Activated CD4-positive, alpha-beta T cell treated with anti-CD3 and anti-CD28 coated beads for 36 hours (primary cell): ENCODE data around the gene PRKG1. TPM values are rescaled to one million over a fixed set of nuclear protein-coding genes. Genes with fewer than 3 reads are reported as not detected.

Experiments used
- ATAC-seq: fragments of 200-7000 bp; cut with Tn5 transposase; one replicate; pipeline ENCODE4 v1.10.0; 2021; ENCODE audit warnings: mild to moderate bottlenecking, moderate library complexity
- CTCF ChIA-PET: fragments of 350-600 bp; sonication (Branson Sonifier 250); formaldehyde crosslinking; loops from one replicate; lab custom pipeline; 2021; ENCODE audit warnings: antibody characterized with exemption; lab: Charles Lee
- POLR2A ChIA-PET: fragments of 350-600 bp; sonication (Branson Sonifier 250); formaldehyde crosslinking; loops from one replicate; lab custom pipeline; 2021; ENCODE audit warnings: antibody characterized with exemption, inconsistent platforms; lab: Charles Lee
- DNase-seq: peaks from one replicate; pipeline ENCODE4 v3.0.0-alpha.2; 2020
- H3K27ac Mint-ChIP-seq: one replicate; pipeline ENCODE4 v1.8.0; 2021; ENCODE audit warnings: mixed read lengths
- H3K27me3 Mint-ChIP-seq: one replicate; pipeline ENCODE4 v1.8.0; 2021; ENCODE audit warnings: mixed read lengths
- H3K36me3 Mint-ChIP-seq: one replicate; pipeline ENCODE4 v1.8.0; 2021; ENCODE audit warnings: low read depth, mixed read lengths
- H3K4me1 Mint-ChIP-seq: one replicate; pipeline ENCODE4 v1.8.0; 2021; ENCODE audit warnings: mixed read lengths
- H3K4me3 Mint-ChIP-seq: one replicate; pipeline ENCODE4 v1.8.0; 2021; ENCODE audit warnings: mild to moderate bottlenecking, moderate library complexity, mixed read lengths
- H3K9me3 Mint-ChIP-seq: one replicate; pipeline ENCODE4 v1.8.0; 2021; ENCODE audit warnings: low read depth, mixed read lengths
- intact Hi-C, 2 experiments: fragments of 100-400 bp; cut with DNase I in 1 of 2; cut with micrococcal nuclease in 1 of 2; formaldehyde crosslinking; loops; one replicate each; pipeline versions ENCODE4 v1.14.2 to v1.15.1; 2022 to 2024; cut with DNase I, micrococcal nuclease
- total RNA-seq, 2 experiments: library from RNA; stranded (reverse); gene quantifications; one replicate each; pipeline ENCODE4 v1.2.3, GENCODE V29; 2021

PRKG1 gene
- total RNA-seq, 2 experiments from 2014 or later = not detected

DNA sequence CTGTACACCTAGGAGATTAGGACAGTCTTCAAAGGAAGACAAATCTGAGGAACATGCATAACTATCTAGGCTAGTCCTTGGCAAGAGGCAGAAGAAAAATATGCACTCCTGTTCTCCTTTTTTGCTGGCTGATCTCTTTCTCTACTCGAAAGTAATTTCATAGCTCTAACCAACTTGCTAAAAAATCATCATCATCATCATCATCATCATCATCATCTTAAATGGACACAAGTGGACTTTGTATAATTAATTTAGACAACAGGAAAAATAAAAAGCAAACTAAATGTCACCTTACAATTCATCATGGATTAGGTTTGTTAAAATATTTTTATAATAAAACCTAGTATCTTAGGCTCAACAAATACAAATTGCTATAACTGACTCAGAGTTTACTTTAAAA, 1192.6 kb downstream of the PRKG1 start:
- ATAC-seq (no peak), DNase-seq (no peak)
- H3K27me3 Mint-ChIP-seq = no peaks in the 10 kb centered on the region
- ChIA-PET CTCF (no interaction called here), POLR2A (no interaction called here)
- no peak overlapping the region for H3K4me3 Mint-ChIP-seq
- intact Hi-C loops = no loop called here
- no peak overlapping the region for H3K27ac Mint-ChIP-seq
- no peaks in the 10 kb centered on the region for H3K9me3 Mint-ChIP-seq
- H3K4me1 Mint-ChIP-seq = no peaks in the 10 kb centered on the region
- H3K36me3 Mint-ChIP-seq = no peaks in the 10 kb centered on the region

DNA sequence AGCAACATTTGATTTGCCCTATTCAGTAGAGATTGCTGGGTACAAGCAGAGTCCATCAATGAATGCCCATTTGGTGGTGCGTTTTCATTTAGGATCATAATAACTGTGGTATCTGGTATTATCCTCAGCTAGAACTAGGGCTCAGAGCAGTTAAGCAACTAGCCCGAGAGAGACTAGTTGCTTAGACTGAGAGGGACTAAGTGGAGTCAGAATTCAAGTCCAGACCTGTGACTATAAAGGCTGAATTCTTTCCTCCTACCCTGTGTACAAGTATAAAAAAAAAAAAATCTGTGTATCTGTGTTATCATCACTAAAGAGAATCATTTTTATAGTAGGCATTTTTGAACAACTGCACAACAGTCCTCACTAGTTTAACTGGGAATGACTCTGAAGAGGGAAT, 1194.5 kb downstream of the PRKG1 start:
- ChIA-PET CTCF (no interaction called here), POLR2A (no interaction called here)
- Mint-ChIP-seq H3K27me3 (no peaks in the 10 kb centered on the region), H3K4me1 (no peaks in the 10 kb centered on the region), H3K27ac (no peak overlapping the region), H3K36me3 (no peaks in the 10 kb centered on the region), H3K9me3 (no peaks in the 10 kb centered on the region), H3K4me3 (no peak overlapping the region)
- ATAC-seq (no peak), DNase-seq (no peak)
- intact Hi-C loops = no loop called here

DNA sequence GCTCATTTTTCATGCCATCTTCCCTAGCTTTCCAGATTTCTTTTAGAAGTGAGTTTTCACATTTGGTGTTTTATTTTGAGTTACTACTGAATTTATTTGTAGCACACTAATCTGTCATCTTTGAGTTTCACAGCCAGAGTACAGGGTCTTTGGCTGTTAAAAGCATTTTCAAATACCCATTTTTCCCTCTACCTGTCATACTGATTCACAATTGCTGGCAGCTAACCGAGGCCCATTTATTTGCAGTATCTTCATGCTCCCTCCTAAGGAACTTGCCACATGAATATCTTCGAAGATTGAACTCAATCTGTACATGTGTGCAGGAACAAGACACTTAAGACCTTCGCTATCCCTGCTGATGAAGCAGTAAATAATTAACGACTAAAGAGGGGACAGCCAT, 1194.9 kb downstream of the PRKG1 start:
- ATAC-seq (no peak), DNase-seq (no peak)
- H3K27me3 Mint-ChIP-seq = no peaks in the 10 kb centered on the region
- no peak overlapping the region for H3K4me3 Mint-ChIP-seq
- no peaks in the 10 kb centered on the region for H3K9me3 Mint-ChIP-seq
- H3K36me3 Mint-ChIP-seq = no peaks in the 10 kb centered on the region
- POLR2A ChIA-PET = no interaction called here
- CTCF ChIA-PET = no interaction called here
- intact Hi-C loops = no loop called here
- H3K4me1 Mint-ChIP-seq = no peaks in the 10 kb centered on the region
- H3K27ac Mint-ChIP-seq = no peak overlapping the region

DNA sequence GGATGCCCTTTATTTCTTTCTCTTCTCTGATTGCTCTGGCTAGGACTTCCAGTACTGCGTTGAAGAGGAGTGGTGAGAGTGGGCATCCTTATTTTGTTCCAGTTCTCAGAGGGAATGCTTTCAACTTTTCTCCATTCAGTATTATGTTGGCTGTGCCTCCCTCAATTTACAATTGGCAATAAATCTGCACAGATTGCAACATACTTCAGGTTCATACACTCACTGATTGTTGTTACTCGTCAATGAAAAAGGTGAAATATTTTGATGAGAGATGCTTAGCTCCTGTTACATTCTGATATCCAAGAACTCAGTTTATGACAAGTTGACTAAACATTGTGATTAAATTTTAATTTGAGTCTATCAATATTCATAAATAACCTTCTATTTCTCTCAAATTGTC, 1201.9 kb downstream of the PRKG1 start:
- DNase-seq (no peak), ATAC-seq (no peak)
- Mint-ChIP-seq H3K4me3 (no peak overlapping the region), H3K9me3 (peaks cover 8% of the 10 kb centered on the region), H3K27me3 (no peaks in the 10 kb centered on the region), H3K27ac (no peak overlapping the region), H3K4me1 (no peaks in the 10 kb centered on the region), H3K36me3 (no peaks in the 10 kb centered on the region)
- ChIA-PET CTCF (no interaction called here), POLR2A (no interaction called here)
- intact Hi-C loops = no loop called here

- H3K4me1 Mint-ChIP-seq = no peaks in the 10 kb centered on the region
- peaks cover 8% of the 10 kb centered on the region for H3K9me3 Mint-ChIP-seq
- H3K27ac Mint-ChIP-seq = no peak overlapping the region
- DNase-seq (no peak), ATAC-seq (no peak)
- ChIA-PET CTCF (interaction anchor here (0.6 kb wide), 1 partner anchor 30 kb away, joined by 3 read pairs; no protein-coding TSS in a partner anchor), POLR2A (no interaction called here)
- no peak overlapping the region for H3K4me3 Mint-ChIP-seq
- intact Hi-C loops = no loop called here
- H3K27me3 Mint-ChIP-seq = no peaks in the 10 kb centered on the region
- H3K36me3 Mint-ChIP-seq = no peaks in the 10 kb centered on the region
Measured at GRCh38 chr10:52276986-52277385, 1202.7 kb downstream of the PRKG1 start.

DNA sequence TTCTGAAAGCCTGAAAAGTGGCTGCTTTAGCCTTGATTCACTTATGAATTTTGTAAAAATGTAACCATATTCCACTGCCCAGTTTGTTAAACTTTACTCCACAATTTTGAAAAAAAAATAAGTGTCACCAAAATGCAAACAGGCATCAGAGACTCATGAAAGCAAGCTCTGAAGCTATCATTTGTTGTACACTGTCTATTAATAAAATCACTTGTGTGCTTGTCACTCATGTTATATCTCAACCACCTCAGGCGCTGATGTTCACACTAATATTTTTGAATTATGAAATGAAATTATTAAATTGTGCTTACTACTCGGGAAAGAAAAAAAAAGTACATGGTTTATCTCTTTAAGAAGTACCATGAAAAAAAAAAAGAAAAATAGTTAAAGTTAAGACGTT, 1205.3 kb downstream of the PRKG1 start:
- no peaks in the 10 kb centered on the region for H3K36me3 Mint-ChIP-seq
- ChIA-PET POLR2A (no interaction called here), CTCF (interaction anchor here (0.6 kb wide), 1 partner anchor 209 kb away, joined by 3 read pairs; no protein-coding TSS in a partner anchor)
- H3K27ac Mint-ChIP-seq = no peak overlapping the region
- H3K9me3 Mint-ChIP-seq = peaks cover 7% of the 10 kb centered on the region
- no peak for DNase-seq
- intact Hi-C loops = no loop called here
- no peak for ATAC-seq
- H3K4me1 Mint-ChIP-seq = no peaks in the 10 kb centered on the region
- H3K4me3 Mint-ChIP-seq = no peak overlapping the region
- no peaks in the 10 kb centered on the region for H3K27me3 Mint-ChIP-seq

DNA sequence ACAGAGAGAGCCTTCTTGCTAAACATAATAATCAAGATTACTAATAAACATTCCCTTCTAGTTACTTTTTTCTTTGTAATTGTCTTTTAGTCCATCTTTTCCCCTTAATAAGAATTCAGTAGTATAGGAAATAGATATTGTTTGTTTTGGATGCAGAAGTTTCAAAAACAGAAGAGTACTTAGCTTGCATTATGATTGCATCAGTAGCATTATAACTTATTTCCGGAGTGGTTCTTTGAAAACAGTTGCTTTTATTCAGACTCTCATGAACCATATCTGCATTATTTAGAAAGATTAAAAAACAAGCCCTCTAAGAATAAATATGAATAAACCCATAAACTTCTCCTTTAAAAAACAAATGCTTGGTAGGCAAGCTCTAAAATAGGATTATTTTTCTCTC, 1205.8 kb downstream of the PRKG1 start:
- no peak overlapping the region for H3K27ac Mint-ChIP-seq
- CTCF ChIA-PET = interaction anchor here (0.6 kb wide), 1 partner anchor 209 kb away, joined by 3 read pairs; no protein-coding TSS in a partner anchor
- DNase-seq = no peak

GRCh38 chr10:52283174-52283573, 1208.9 kb downstream of the PRKG1 start:
- Mint-ChIP-seq H3K4me3 (no peak overlapping the region), H3K4me1 (no peaks in the 10 kb centered on the region), H3K9me3 (no peaks in the 10 kb centered on the region), H3K27ac (no peak overlapping the region), H3K36me3 (no peaks in the 10 kb centered on the region), H3K27me3 (no peaks in the 10 kb centered on the region)
- CTCF ChIA-PET = no interaction called here
- POLR2A ChIA-PET = no interaction called here
- DNase-seq = no peak
- no peak for ATAC-seq
- intact Hi-C loops = no loop called here

More for the DNA sequence above, 1205.8 kb downstream of the PRKG1 start:
- no peaks in the 10 kb centered on the region for H3K36me3 Mint-ChIP-seq
- no peak overlapping the region for H3K4me3 Mint-ChIP-seq
- H3K4me1 Mint-ChIP-seq = no peaks in the 10 kb centered on the region
- ATAC-seq = no peak
- no peaks in the 10 kb centered on the region for H3K27me3 Mint-ChIP-seq
- POLR2A ChIA-PET = no interaction called here
- intact Hi-C loops = no loop called here
- peaks cover 4% of the 10 kb centered on the region for H3K9me3 Mint-ChIP-seq

DNA sequence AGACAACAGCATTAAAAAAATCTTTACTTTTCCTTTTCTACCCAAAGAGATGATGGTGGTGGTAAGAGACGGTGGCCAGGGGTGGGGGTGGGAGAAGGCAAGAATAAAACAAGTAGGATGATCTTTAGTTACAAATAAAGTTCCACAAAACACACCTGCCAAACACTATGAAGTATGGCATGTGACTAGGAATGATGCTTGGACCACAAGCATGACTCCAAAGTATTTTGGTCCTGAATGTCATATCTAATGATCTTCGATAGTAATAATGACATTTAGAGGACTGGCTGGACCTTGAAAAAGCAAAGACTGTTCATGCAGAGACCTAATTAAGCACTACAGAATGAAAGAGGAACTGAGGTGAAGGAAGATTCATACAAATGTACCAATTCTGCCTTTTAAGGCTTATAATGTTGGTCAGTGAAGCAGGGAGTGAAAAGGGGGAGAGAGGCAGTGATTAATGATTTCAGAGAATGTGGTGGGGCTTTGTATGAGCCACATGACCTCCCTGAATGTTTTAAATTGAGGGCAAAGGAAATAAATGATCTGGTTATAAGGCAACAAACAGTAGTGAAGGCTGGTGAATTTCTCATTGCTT, 1210.2 kb downstream of the PRKG1 start:
- Mint-ChIP-seq H3K27me3 (no peaks in the 10 kb centered on the region), H3K36me3 (no peaks in the 10 kb centered on the region), H3K4me1 (no peaks in the 10 kb centered on the region), H3K4me3 (no peak overlapping the region), H3K9me3 (no peaks in the 10 kb centered on the region), H3K27ac (no peak overlapping the region)
- ATAC-seq (no peak), DNase-seq (no peak)
- ChIA-PET CTCF (no interaction called here), POLR2A (no interaction called here)
- intact Hi-C loops = no loop called here

GRCh38 chr10:52287866-52288265, 1213.6 kb downstream of the PRKG1 start:
- ATAC-seq (no peak), DNase-seq (no peak)
- Mint-ChIP-seq H3K27ac (no peak overlapping the region), H3K9me3 (no peaks in the 10 kb centered on the region), H3K27me3 (no peaks in the 10 kb centered on the region), H3K4me1 (no peaks in the 10 kb centered on the region), H3K36me3 (no peaks in the 10 kb centered on the region), H3K4me3 (no peak overlapping the region)
- POLR2A ChIA-PET = no interaction called here
- CTCF ChIA-PET = no interaction called here
- intact Hi-C loops = no loop called here

- Mint-ChIP-seq H3K27me3 (no peaks in the 10 kb centered on the region), H3K4me3 (no peak overlapping the region), H3K9me3 (peaks cover 4% of the 10 kb centered on the region), H3K4me1 (no peaks in the 10 kb centered on the region), H3K27ac (no peak overlapping the region), H3K36me3 (no peaks in the 10 kb centered on the region)
- DNase-seq (no peak), ATAC-seq (no peak)
- intact Hi-C loops = no loop called here
- CTCF ChIA-PET = interaction anchor here (1.0 kb wide), 1 partner anchor 9 kb away, joined by 4 read pairs; no protein-coding TSS in a partner anchor
- POLR2A ChIA-PET = no interaction called here
Measured at GRCh38 chr10:52297747-52298146, 1223.5 kb downstream of the PRKG1 start.

DNA sequence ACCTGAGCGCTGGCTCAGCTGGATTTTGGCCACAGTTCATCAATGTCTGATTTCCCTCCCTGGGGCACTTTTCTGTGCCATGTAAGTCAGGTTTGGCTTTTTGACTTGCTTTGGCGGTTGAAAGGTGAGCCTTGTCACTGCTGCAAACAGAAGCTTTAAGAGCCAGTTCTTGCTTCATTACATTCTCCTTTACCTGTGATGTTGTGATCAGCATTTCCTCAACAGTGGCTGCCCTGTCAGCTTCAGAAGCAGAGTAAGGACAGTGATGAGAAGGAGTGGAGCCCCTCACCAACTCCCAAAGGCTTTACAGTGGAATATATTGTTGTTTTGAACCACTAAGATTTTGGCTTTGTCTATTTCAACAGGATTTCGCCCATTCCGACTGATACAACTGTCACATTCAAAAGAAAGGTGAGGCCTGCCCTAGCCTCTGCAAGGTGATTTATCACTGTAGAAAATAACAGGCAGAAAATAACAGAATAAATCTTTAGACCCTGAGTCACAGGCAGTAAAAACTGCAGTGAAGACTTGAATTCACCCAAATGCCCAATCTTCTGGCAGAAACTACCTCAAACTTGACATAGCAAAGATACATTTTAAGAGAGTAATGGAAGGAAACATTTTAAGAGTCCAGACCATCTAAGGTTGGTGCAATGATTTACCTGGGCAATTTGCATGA, 1226.5 kb downstream of the PRKG1 start:
- no peak overlapping the region for H3K27ac Mint-ChIP-seq
- H3K9me3 Mint-ChIP-seq = peaks cover 4% of the 10 kb centered on the region
- no peak overlapping the region for H3K4me3 Mint-ChIP-seq
- ChIA-PET CTCF (no interaction called here), POLR2A (no interaction called here)
- intact Hi-C loops = loop anchor here in 1 of 2 experiments (10.0 kb wide), 1 partner anchor 264 kb away; no protein-coding TSS in a partner anchor
- no peak for DNase-seq
- H3K4me1 Mint-ChIP-seq = no peaks in the 10 kb centered on the region
- H3K36me3 Mint-ChIP-seq = no peaks in the 10 kb centered on the region
- H3K27me3 Mint-ChIP-seq = no peaks in the 10 kb centered on the region
- ATAC-seq = no peak
